ENCODE results near the gene PXN.

Gene PXN

DNA sequence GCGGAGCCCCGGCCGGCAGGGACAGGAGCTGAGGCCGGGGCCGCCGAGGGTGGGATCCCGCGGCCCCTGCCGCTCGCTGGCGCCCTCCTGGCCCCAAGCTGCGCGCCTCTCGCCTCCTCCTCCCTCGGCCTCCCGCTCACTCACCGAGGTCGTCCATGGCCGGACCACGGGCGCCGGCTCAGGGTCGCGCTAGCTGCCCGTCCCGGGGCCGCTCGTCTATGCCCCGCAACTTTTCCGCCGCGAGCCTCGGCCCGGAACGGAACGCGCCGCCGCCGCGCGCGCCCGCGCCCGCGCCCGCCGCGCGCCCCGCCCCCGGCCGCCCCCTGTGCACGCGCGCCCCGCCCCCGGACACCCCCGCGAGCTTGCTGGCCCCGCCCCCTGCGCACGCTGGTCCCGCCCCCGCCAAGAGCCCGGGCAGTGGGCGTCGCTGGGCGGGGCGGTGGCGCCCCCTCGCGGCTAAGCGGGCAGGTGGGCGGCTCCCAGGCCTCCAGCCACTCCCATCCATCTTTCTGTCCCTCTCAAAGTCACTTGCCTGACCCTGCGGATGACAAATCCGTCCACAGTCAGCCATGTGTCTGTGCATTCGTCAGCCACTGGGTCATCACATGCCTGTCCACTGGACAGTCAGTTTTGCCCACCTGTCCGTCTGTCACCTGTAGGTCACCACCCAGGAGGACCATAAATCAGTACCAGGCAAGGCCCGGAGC is at the start of gene PXN:
Gene PXN (minus strand): TSS at position 258 of the 707 bp plus-strand sequence. CDS start 101 bp downstream, at position 157.
- in situ Hi-C loops (cut with HindIII; ENCODE audit: low pct_ligation_motif_present, low pct_unique_long_range_greater_than_20kb, low sequenced_read_pairs), result loop anchor here (5.0 to 10.0 kb wide), 2 partner anchors 43 to 61 kb away; partner anchors contain the start of gene RPLP0
- DNase-seq, result peak; percentile 85

DNA sequence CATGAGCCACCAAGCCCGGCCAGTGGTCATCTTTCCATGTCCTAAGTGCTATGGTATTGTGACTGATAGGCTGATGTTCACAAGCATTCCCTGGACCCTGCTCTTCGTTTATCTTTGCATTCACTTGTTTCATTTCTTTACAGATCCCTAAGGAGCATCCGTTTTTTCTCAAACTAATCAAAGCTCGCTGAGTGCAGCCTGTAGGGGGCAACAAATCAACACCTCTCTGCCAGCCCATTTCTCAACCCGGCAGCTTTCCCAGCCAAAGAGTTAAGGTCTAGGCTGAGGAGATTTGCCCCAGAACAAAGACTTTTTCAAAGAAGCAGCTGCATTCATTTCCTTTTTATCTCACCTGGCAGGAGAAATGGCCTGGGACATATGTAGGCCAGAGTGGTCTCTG is 48.7 kb upstream of the PXN start:
- DNase-seq, result peak; percentile 39
- in situ Hi-C loops (cut with HindIII; ENCODE audit: low pct_ligation_motif_present, low pct_unique_long_range_greater_than_20kb, low sequenced_read_pairs), result no loop called here

- peak; percentile 98 for DNase-seq
- in situ Hi-C loops (cut with HindIII; ENCODE audit: low pct_ligation_motif_present, low pct_unique_long_range_greater_than_20kb, low sequenced_read_pairs), result loop anchor here (10.0 kb wide), 1 partner anchor 77 kb away; no protein-coding TSS in a partner anchor
Measured at GRCh38 chr12:120301962-120302815, 36.7 kb upstream of the PXN start, which contains the start of gene SIRT4. Gene SIRT4, plus strand, starts transcription at chr12:120302321. Its CDS starts 1,241 bp downstream, at chr12:120303562.

- peak; percentile 99 for DNase-seq
- in situ Hi-C loops (cut with HindIII; ENCODE audit: low pct_ligation_motif_present, low pct_unique_long_range_greater_than_20kb, low sequenced_read_pairs), result no loop called here
Measured at GRCh38 chr12:120292661-120293531, 27.4 kb upstream of the PXN start, which contains the start of gene RNU4-1. Gene RNU4-1, minus strand, starts transcription at chr12:120293237.

- in situ Hi-C loops (cut with HindIII; ENCODE audit: low pct_ligation_motif_present, low pct_unique_long_range_greater_than_20kb, low sequenced_read_pairs), result no loop called here
- DNase-seq, result no peak
Measured at GRCh38 chr12:120292411-120292660, 26.8 kb upstream of the PXN start.

- in situ Hi-C loops (cut with HindIII; ENCODE audit: low pct_ligation_motif_present, low pct_unique_long_range_greater_than_20kb, low sequenced_read_pairs), result no loop called here
- DNase-seq, result no peak
Measured at GRCh38 chr12:120290609-120291305, 25.2 kb upstream of the PXN start.

GRCh38 chr12:120287491-120287890 is 22.0 kb upstream of the PXN start:
- DNase-seq, result no peak
- in situ Hi-C loops (cut with HindIII; ENCODE audit: low pct_ligation_motif_present, low pct_unique_long_range_greater_than_20kb, low sequenced_read_pairs), result no loop called here

GRCh38 chr12:120286768-120287490 is 21.4 kb upstream of the PXN start:
- in situ Hi-C loops (cut with HindIII; ENCODE audit: low pct_ligation_motif_present, low pct_unique_long_range_greater_than_20kb, low sequenced_read_pairs), result no loop called here
- no peak for DNase-seq

DNA sequence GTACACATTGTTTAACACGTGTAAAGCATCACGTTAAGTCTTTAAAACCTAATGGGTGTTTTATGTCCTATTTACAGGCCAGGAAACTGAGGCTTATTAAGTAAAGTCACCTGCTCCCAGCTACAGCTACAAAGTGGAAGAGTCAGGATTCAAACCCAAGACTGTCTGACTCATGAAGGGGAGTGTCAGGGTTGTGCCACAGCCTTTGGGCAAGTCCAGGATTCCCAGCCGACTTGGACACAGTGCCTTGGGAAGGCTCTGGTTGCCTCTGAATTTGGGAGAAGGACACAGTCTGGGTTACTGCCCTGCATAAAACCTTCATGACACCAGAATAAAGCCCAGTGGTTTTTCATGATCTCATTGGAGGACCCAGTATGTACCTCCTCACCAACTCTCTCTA is 18.9 kb upstream of the PXN start:
- in situ Hi-C loops (cut with HindIII; ENCODE audit: low pct_ligation_motif_present, low pct_unique_long_range_greater_than_20kb, low sequenced_read_pairs), result no loop called here

GRCh38 chr12:120283318-120283717 is 17.8 kb upstream of the PXN start:
- DNase-seq, result no peak
- in situ Hi-C loops (cut with HindIII; ENCODE audit: low pct_ligation_motif_present, low pct_unique_long_range_greater_than_20kb, low sequenced_read_pairs), result no loop called here

More for the DNA sequence above, 18.9 kb upstream of the PXN start:
- no peak for DNase-seq

- DNase-seq, result no peak
- in situ Hi-C loops (cut with HindIII; ENCODE audit: low pct_ligation_motif_present, low pct_unique_long_range_greater_than_20kb, low sequenced_read_pairs), result no loop called here
Measured at GRCh38 chr12:120278137-120279069, 12.9 kb upstream of the PXN start.

GRCh38 chr12:120276734-120277133 is 11.2 kb upstream of the PXN start:
- in situ Hi-C loops (cut with HindIII; ENCODE audit: low pct_ligation_motif_present, low pct_unique_long_range_greater_than_20kb, low sequenced_read_pairs), result no loop called here
- no peak for DNase-seq

DNA sequence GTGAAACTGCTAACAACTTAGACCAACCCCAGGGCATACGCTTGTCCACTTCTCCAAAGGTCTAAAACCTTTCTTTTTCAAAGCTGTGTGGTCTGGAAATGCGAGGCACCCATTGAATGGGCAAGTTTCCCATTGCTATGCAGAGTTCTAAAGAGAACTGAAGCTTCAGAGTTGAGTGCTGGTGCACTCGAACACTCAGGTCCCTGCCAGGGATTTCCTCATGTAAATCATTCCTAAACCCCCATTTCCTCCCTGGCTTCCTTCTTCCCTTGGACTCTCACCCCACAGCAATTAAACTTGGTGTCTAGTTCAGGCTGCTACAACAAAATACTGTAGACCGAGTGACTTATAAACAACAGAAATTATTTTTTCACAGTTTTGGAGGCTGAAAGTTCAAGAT is 2.2 kb upstream of the PXN start:
- in situ Hi-C loops (cut with HindIII; ENCODE audit: low pct_ligation_motif_present, low pct_unique_long_range_greater_than_20kb, low sequenced_read_pairs), result loop anchor here (5.0 to 10.0 kb wide), 2 partner anchors 45 to 63 kb away; partner anchors contain the start of gene RPLP0

GRCh38 chr12:120266180-120266870 is 795 bp upstream of the PXN start:
- no peak for DNase-seq
- in situ Hi-C loops (cut with HindIII; ENCODE audit: low pct_ligation_motif_present, low pct_unique_long_range_greater_than_20kb, low sequenced_read_pairs), result loop anchor here (5.0 to 10.0 kb wide), 2 partner anchors 44 to 62 kb away; partner anchors contain the start of gene RPLP0

More for the DNA sequence above, 2.2 kb upstream of the PXN start:
- DNase-seq, result no peak

- in situ Hi-C loops (cut with HindIII; ENCODE audit: low pct_ligation_motif_present, low pct_unique_long_range_greater_than_20kb, low sequenced_read_pairs), result loop anchor here (5.0 to 10.0 kb wide), 2 partner anchors 43 to 60 kb away; partner anchors contain the start of gene RPLP0
- no peak for DNase-seq
Measured at GRCh38 chr12:120264904-120265472, 542 bp downstream of the PXN start.

Data from ACHN (cell line).